ENCODE data around the gene XPO6. TPM values are rescaled to one million over a fixed set of nuclear protein-coding genes. Genes with fewer than 3 reads are reported as not detected.
"Not testable (repeated sequence)": the region's sequence is repeated elsewhere in the genome, so short reads cannot be mapped to it uniquely, and the experiment has no call there.

Gene XPO6
- 10 to 100 TPM; 68.2 to 95.7 (median 79.5) TPM for polyA plus RNA-seq (ENCODE audit: insufficient read length in 4 of 4)

- DNase-seq (ENCODE audit: low read depth in 4 of 4, low spot score in 3 of 4), result peak; percentile 83 to 93 (median 90)
Observed at GRCh38 chr16:28211758-28212531, at the start of gene XPO6. TSS of gene XPO6 (minus strand) at chr16:28211965. CDS start at chr16:28211368, 597 bp downstream.

- DNase-seq (ENCODE audit: low read depth in 4 of 4, low spot score in 3 of 4), result no peak
Observed at GRCh38 chr16:28260193-28260592, 48.4 kb upstream of the XPO6 start.

- DNase-seq (ENCODE audit: low read depth in 4 of 4, low spot score in 3 of 4), result no peak
Observed at GRCh38 chr16:28259781-28260150, 48.0 kb upstream of the XPO6 start.

- no peak for DNase-seq (ENCODE audit: low read depth in 4 of 4, low spot score in 3 of 4)
Observed at GRCh38 chr16:28259091-28259780, 47.5 kb upstream of the XPO6 start.

- DNase-seq (ENCODE audit: low read depth in 4 of 4, low spot score in 3 of 4), result peak in 3 of 4 donors; percentile 2 to 17 (median 8)
Observed at GRCh38 chr16:28258567-28258966, 46.8 kb upstream of the XPO6 start.

- DNase-seq (ENCODE audit: low read depth in 4 of 4, low spot score in 3 of 4), result no peak
Observed at GRCh38 chr16:28257256-28257655, 45.5 kb upstream of the XPO6 start.

- no peak for DNase-seq (ENCODE audit: low read depth in 4 of 4, low spot score in 3 of 4)
Observed at GRCh38 chr16:28255838-28256237, 44.1 kb upstream of the XPO6 start.

- no peak for DNase-seq (ENCODE audit: low read depth in 4 of 4, low spot score in 3 of 4)
Observed at GRCh38 chr16:28254158-28254557, 42.4 kb upstream of the XPO6 start.

- no peak for DNase-seq (ENCODE audit: low read depth in 4 of 4, low spot score in 3 of 4)
Observed at GRCh38 chr16:28250999-28251398, 39.2 kb upstream of the XPO6 start.

GRCh38 chr16:28249483-28249882, 37.7 kb upstream of the XPO6 start:
- DNase-seq (ENCODE audit: low read depth in 4 of 4, low spot score in 3 of 4), result not testable (repeated sequence)

- no peak for DNase-seq (ENCODE audit: low read depth in 4 of 4, low spot score in 3 of 4)
Observed at GRCh38 chr16:28241924-28242323, 30.2 kb upstream of the XPO6 start.

- DNase-seq (ENCODE audit: low read depth in 4 of 4, low spot score in 3 of 4), result no peak
Observed at GRCh38 chr16:28237754-28238357, 26.1 kb upstream of the XPO6 start.

GRCh38 chr16:28231763-28232162, 20.0 kb upstream of the XPO6 start:
- no peak for DNase-seq (ENCODE audit: low read depth in 4 of 4, low spot score in 3 of 4)

GRCh38 chr16:28223909-28224308, 12.1 kb upstream of the XPO6 start:
- not testable (repeated sequence) for DNase-seq (ENCODE audit: low read depth in 4 of 4, low spot score in 3 of 4)

- DNase-seq (ENCODE audit: low read depth in 4 of 4, low spot score in 3 of 4), result not testable (repeated sequence)
Observed at GRCh38 chr16:28219777-28220176, 8.0 kb upstream of the XPO6 start.

- no peak for DNase-seq (ENCODE audit: low read depth in 4 of 4, low spot score in 3 of 4)
Observed at GRCh38 chr16:28219282-28219681, 7.5 kb upstream of the XPO6 start.

- no peak for DNase-seq (ENCODE audit: low read depth in 4 of 4, low spot score in 3 of 4)
Observed at GRCh38 chr16:28218109-28218508, 6.3 kb upstream of the XPO6 start.

GRCh38 chr16:28217326-28217725, 5.6 kb upstream of the XPO6 start:
- DNase-seq (ENCODE audit: low read depth in 4 of 4, low spot score in 3 of 4), result no peak

GRCh38 chr16:28213396-28213795, 1.6 kb upstream of the XPO6 start:
- no peak for DNase-seq (ENCODE audit: low read depth in 4 of 4, low spot score in 3 of 4)

GRCh38 chr16:28212532-28212873, 738 bp upstream of the XPO6 start:
- no peak for DNase-seq (ENCODE audit: low read depth in 4 of 4, low spot score in 3 of 4)

- DNase-seq (ENCODE audit: low read depth in 4 of 4, low spot score in 3 of 4), result peak in 2 of 4 donors; percentile 18 to 22
Observed at GRCh38 chr16:28210979-28211588, 681 bp downstream of the XPO6 start.

All from left renal pelvis (tissue), 4 donors.